ENCODE results near the gene CD79A. TPM values are rescaled to one million over a fixed set of nuclear protein-coding genes. Genes with fewer than 3 reads are reported as not detected.

Gene CD79A
- total RNA-seq, 1 experiment from 2014 or later: not detected

DNA sequence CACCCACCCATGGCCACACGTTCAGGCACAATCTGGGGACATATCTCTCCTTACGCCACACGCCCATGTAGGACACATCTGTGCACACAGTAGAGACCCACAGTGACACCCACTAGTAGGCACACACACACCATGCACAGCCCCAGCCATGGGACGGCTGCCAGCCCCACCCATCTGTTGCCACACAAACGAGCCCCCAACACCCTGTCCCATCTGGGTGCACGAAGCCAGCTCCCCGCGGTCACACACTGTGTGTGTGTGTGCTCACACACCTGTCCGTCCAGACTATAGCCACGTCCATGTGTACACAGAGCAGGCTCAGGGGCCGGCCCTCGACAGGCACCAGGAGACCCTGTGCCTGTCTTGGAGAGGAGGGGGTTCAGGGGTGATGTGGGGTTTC, 40.6 kb downstream of the CD79A start:
- DNase-seq (ENCODE audit: extremely low read depth, low read depth): no peak

DNA sequence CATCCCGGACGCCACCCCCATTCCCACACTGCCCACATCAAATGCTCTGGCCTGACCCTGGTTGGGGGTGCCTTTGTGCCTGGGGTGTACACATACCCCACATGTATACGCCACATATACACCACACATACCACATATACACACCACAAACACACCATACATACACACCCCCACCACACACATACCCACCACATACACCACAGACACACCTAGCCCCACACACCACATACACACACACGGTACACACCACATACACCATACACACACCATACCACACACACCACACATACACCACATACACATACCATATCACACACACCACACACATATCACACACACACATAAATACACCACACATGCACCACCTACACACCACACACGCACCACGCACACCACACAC, 41.0 kb downstream of the CD79A start:
- no peak for DNase-seq (ENCODE audit: extremely low read depth, low read depth)

DNA sequence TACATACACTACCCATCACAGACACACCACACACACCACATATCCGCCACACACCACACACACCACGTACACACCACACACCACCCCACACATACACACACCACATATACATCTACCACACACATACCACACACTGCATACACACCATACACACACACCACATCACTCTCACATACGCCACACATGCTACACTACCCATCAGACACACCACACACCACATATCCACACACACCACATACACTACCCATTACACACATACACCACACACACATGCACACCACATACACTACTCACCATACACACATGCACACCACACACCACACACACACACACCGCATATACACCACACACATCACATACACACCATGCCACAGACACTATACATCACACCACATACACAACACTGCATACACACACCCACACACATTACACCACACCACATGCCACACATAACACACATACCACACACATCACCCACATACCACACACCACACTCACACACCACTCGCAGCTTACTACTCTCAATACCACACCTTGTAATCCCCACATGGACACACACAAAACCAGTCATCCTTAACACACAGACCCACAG, 41.7 kb downstream of the CD79A start:
- DNase-seq (ENCODE audit: extremely low read depth, low read depth): no peak

DNA sequence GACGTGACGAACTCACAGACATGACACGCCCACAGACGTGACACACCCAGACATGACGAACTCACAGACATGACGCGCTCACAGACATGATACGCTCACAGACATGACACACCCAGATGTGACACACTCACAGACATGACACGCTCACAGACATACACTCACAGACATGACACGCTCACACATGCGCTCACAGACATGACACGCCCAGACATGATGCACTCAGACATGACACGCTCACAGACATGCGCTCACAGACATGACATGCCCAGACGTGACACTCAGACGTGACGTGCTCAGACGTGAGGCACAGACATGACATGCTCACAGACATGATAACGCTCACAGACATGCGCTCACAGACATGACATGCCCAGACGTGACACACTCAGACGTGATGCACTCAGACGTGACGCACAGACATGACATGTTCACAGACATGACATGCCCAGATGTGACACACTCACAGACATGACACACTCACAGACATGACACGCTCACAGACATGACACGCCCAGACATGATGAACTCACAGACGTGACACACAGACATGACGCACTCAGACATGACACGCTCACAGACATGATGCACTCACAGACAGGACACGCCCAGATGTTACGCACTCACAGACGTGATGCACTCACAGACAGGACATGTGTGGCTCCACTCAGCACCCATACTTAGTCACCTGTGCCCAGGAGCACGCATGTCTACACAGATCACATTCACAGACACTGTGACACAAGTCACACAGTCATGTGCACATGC, 43.1 kb downstream of the CD79A start:
- no peak for DNase-seq (ENCODE audit: extremely low read depth, low read depth)

DNA sequence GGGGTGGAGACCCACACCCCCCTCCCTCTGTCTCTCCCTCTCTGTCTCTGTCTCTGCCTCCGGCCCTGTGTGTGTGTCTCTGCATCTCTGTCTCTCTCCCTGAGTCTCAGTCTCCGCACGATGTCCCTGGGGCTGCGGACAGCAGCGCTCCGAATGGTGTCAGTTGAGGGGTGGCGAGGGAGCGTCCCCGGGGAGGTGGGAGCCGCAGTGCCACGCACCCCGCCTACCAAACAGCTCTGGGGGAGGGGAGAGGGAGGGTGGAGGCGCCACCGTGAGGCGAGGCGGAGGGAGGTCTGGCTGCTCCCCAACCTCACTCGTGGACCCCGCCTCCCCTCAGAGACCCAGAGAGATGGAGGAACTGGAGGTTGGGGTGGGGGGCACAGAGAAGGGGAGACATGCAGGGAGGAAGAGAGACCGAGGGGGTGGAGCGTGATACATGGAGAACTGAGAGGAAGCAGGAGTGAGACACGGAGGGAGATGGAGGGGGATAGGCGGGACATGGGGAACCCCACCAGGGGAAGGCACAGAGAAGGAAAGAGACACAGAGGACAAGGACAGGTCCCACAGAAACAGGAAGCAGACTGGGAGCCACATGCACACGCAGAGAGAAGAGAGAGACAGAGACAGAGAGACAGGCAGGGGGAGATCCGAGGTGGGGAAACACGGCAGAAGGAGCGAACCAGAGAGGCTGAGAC, 44.0 kb downstream of the CD79A start:
- DNase-seq (ENCODE audit: extremely low read depth, low read depth): no peak

DNA sequence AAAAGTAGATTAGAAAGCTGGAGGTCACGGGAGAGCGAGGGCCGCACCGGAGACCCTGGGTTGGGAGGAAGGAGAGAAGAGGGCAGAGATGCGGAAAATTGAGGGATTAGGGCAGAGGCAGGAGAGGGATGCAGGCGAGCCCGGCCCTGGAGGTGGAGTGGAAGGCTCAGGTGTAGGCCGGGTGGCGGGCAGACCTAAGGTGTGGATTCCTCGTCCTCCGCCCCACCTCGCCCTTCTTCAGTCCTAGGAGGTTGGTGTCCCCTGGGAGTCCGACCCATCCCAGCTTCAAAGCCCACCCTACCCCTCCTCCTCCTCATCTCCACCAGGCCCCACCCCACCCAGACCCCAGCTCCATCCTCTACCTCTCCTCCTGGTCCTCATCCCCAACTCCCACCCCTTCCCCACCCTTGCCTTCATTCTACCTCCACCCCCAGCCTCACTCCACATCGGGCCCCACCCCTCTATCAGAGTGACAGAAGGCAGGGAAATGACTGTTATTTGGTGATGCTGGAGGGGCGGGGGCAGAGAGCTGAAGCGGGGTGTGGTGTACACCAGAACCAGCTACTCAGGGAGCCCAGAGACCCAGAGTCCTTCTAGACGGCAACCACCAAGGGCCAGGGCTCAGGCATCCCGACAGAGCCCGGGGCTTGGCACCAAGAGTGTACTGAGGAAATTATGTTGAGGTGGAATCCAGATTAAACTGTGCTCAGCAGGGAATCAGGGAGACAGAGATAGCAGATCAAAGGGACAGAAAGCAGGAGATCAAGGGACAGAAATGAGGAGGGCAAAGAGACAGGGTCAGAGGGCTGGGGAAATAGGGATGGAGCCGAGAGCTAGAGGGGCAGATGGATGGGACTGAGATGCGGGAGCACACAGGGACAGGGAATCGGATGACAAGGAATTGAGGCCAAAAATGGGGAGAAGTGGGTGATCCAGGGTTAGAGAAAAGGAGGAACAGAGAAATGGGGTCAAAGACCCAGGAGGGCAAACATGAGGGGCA, 44.8 kb downstream of the CD79A start:
- DNase-seq (ENCODE audit: extremely low read depth, low read depth): no peak

DNA sequence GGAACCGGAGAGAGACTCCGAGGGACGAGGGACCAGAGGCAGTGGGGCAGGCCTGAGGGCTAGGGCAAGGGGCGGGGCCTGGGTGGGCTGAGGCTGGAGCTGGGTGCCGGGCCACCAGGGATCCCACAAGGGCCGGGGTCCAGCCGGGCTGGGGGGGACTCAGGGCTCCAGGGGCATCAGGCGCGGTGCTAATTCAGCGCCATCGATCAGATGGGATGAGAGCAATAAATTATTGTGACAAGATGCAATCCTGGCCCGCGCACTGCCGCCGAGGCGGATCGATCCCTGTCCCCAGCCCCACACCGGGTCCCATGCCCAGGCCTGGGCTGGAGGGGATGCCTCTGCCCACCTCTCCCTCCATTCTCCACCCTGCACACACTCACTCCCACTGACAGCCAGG, 45.5 kb downstream of the CD79A start:
- DNase-seq (ENCODE audit: extremely low read depth, low read depth): no peak

DNA sequence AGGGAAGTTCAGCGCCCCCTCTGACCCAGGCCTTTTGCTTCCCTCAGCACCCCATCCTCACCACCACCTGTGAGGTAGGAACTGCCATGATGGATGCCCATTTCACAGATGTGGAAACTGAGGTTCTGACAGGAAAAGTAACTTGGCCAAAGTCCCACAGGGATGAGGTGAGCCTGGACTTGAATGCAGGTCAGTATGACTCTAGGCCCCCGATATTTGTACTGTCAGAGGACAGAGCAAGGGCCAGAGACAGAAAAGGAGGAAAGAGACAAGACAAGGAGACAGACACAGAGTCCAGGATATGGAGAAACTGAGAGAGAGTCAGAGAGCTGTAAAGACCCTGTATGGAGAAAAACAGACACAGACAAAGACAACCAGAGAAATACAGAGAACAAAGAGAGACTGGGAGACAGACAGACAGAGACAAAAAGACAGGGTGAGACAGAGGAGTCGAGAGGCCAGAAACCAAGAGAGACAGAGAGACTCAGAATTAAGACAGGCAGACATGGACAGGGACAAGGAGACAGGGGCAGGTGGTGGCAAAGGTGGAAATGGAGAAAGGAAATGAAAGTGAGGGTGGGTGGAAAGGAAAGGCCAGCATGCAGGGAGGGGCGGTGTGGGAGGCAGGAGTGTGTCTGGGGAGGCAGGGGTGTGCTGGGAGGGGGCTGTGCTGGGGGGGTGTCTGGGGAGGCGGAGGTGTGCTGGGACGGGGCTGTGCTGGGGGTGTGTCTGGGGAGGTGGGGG, 46.1 kb downstream of the CD79A start:
- DNase-seq (ENCODE audit: extremely low read depth, low read depth): no peak

DNA sequence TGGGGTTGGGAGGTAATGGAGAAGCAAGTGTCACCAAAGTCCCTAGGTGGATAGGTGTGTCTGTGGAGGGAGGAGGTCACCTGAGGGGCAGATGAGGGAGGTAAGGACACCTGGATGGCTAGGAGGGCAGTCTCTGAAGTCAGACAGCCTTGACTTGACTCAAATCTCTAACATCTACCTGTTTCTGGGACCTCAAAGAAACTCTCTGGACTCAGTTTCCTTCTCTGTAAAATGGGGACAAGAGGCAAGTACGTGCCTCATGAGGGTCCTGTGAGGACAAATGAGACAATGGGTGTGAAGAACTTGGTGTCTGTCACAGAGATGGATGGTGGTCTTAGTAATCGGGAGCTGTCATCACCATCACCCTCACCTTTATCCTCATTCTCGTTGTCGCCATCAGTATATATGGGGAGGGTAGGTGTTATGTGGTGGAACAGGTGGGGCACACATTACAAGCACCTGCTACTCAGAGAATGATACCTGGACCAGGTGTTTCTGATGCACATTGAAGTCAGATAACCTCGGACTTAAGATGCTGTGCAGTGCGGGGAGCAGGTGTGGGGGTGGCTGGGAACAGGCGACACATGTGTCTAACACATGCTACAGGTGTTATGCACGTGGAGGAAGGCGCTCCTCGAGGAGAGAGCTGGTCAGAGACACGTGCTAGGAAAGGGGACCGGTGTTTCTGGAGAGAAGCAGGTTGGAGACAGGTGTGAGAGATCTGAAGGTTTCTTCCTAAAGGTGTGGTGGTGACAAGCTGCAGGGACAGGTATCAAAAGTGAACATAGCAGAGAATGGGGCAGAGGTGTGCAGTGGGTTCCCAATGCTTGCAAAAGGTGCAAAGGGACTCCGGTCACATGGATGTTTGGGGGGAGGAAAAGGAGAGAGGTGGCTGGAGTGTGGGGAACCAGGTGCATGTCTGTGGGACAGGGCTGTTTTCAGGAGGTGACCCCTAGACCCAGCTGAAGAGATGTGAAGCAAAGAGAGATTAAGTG, 47.4 kb downstream of the CD79A start:
- no peak for DNase-seq (ENCODE audit: extremely low read depth, low read depth)

DNA sequence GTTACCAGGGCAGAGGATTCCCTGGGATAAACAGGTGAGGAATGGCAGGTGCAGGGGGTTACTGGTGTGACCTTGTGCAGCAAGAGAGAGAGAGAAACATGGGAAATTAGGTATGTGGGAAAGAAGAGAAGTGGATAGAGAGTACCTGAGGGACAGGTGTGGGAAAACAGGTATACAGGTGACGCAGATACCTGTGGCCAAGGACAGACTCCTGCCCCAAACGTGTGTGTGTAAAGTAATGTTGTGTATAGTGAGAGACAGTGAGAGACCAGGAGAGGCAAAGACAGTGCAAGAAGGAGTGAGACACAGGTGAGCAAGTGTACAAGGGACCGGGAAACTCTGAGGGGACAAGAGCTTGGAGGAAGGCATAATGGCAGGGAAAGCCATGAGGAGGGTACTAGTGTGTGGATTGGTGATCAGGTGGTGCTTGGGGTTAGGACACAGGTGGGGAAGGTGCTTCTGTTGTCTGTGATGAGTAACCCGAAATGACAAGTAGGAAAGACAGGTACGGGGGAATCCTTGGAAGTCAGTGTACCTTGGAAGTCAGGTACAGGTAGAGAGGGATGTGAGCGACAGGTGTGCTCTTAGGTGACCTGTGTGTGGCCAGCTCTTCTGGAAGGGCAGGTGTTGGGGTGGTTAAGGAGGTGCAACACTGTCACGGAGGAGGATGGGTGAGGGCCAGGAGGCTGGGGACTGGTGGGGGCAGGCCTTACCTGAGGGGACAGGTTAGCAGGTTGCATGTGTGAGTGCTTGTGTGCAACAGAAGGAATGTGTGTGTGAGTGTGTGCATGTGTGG, 48.3 kb downstream of the CD79A start:
- DNase-seq (ENCODE audit: extremely low read depth, low read depth): no peak

DNA sequence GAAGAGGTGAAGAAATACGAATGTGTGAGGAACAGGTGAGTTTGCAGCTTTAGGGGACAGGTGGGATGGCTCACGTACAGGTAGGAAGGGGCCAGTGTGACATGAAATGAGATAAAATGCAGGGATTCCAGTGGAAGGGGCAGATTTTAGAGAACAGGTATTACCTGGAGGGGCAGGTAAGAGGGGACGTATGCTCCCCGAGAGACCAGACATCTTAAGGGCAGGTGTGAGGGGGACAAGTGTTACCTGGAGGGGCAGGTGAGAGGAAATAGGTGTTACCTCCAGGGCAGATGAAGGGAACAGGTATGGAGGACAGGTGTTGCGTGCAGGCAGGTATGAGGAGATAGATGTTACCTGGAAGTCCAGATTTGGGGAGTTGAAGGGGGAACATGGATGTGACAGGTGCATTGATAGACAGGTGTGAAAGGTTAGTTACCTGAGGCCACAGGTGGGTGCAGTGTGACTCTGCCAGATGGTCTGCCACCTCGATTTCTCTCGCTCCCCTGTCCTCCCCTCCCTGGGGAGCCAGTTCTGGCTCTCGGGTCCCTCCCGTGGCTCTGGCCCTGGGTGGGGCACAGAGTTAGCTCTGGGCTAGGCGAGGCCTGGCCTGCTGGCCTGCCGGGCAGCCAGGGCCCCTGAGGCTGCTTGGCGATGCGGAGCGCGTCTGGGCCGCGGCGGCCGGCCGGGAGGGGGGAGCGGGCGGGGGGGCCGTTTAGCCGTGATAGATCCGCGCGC, 49.1 kb downstream of the CD79A start:
- DNase-seq (ENCODE audit: extremely low read depth, low read depth): no peak

DNA sequence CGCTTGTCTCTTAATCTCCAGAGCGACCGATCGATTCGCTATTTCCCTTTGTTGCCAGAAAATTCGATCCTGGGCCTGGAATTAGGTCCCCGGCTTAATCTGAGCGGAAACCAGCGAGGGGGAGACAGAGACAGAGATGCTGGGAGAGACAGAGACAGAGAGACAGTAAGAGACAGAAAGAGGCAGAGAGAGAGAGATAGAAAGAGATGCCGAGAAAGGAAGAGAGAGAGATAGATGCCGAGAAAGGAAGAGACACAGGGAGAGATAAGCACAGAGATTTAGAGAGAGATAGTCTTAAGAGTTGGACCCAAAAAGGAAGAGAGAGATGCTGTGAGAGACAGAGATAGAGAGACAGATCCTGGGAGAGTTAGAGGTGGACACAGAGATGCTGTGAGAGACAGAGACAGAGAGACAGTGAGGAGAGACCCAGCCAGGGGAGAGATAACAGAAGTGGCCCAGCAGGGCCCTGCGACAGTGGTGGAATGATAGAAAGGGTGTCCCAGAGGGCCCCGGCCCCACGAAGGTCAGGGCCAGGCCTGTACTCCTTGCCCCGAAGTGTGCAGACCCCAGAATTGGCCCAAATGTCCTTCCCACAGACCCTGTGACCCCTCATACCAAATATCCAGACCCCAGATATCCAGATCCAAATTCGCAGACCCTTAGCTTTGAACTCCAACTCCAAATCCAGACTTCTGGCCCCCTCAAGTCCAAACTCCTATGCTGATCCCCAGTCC, 49.9 kb downstream of the CD79A start:
- DNase-seq (ENCODE audit: extremely low read depth, low read depth): no peak

DNA sequence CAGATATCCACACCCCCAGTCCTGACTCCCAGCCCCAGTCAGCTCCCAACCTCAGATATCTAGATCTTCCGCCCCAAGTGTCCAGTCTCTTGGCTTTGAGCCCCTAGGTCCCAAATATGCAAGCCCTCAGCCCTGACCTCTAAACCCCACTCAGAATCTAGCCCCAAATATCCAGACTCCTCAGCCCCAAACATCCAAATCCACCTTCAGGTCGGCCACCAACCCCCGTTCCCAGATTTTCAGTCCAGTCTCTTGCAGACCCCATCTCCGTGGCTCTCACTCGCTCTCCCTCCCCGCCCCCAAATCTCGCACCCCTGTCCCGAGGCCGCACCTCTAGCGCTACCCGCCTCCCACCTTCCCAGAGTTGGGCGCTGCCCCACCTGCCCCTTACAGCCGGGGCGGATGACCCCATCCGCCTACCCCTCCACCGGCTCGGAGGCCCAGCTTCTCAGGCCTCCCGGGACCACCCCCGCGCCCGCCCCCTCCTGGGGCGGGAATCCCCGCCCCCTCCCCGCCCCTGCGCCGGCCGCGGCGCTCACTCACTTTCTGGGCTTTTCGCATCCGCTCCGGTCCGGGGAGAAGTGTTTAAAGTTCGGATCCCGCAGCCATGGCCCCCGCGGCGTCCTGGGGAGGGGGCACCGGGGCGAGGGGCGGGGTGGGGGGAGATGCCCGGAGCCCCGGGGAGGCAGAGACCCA, 50.6 kb downstream of the CD79A start:
- DNase-seq (ENCODE audit: extremely low read depth, low read depth): no peak

DNA sequence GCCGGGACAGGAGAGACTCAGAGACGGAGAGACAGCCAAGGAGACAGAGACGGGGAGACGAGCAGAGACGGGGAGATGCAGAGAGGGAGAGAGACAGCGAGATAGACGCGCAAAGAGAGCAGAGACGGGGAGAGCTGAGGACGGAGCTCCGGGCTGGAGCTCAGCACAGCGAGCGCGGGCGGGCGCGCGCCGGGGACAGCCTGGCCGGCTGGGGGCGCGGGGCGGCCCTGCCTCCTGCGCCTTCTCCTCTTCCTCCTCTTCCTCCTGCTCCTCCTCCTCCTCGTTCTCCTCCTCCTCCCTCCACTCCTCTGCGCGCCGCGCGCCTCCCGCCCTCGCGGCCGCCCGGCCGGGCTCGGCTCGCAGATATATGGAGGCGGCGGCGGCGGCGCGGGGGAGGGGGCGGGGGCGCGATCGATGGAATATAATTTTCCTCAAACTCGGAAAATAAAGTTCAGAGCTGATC, 51.2 kb downstream of the CD79A start, which contains the start of gene ERFL:
Gene ERFL, minus strand, starts transcription at position 229 of the 463 bp plus-strand sequence. CDS start 15,530 bp downstream, outside the sequence.
- DNase-seq (ENCODE audit: extremely low read depth, low read depth): no peak

DNA sequence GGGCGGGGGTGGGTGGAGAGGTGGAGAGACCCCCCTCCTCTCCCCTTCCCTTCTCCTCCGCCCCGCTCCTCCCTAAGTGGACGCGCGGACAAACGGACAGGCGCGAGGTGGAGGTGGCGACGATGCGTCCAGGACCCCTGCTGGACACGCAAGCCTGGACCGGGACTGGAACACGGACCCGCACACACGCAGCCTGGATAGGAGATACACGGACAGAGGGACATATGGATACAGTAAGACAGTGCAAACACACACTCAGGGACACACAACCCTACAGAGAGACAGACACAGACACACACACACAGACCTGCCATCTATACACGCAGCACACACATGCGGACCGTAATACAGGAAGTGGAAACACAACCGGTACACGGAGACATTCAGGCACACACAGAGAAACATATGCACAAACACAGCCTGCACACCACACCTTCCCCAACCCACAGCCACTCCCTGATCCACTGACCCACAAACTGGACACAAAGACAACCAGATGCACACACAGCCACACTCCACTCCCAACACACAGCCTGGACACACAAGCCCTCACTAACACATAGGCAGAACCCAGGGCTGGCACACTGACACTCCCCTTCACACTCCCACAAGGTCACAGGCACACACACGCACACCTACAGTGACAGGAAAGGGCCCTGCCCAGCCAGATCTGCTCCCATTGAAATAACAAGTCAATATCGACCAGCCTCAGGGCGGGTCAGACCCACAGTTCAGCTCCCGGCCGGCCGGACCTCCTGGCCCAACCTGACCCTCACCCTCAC, 51.9 kb downstream of the CD79A start:
- no peak for DNase-seq (ENCODE audit: extremely low read depth, low read depth)
